ENCODE data around the gene HKDC1. TPM values are rescaled to one million over a fixed set of nuclear protein-coding genes. Genes with fewer than 3 reads are reported as not detected.

Gene HKDC1
- total RNA-seq, 1 donor from 2014 or later, result not detected

GRCh38 chr10:69186524-69186923 is 33.6 kb upstream of the HKDC1 start:
- TF ChIP-seq, protein P1, sequence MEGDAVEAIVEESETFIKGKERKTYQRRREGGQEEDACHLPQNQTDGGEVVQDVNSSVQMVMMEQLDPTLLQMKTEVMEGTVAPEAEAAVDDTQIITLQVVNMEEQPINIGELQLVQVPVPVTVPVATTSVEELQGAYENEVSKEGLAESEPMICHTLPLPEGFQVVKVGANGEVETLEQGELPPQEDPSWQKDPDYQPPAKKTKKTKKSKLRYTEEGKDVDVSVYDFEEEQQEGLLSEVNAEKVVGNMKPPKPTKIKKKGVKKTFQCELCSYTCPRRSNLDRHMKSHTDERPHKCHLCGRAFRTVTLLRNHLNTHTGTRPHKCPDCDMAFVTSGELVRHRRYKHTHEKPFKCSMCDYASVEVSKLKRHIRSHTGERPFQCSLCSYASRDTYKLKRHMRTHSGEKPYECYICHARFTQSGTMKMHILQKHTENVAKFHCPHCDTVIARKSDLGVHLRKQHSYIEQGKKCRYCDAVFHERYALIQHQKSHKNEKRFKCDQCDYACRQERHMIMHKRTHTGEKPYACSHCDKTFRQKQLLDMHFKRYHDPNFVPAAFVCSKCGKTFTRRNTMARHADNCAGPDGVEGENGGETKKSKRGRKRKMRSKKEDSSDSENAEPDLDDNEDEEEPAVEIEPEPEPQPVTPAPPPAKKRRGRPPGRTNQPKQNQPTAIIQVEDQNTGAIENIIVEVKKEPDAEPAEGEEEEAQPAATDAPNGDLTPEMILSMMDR (IDR thresholded peaks at IDR 0.05; ENCODE audit: borderline replicate concordance), result no peak
- intact Hi-C loops (cut with micrococcal nuclease), result no loop called here
- Histone ChIP-seq H3K4me3 (no peak overlapping the region), H3K9me3 (replicated peaks) (no peaks in the 10 kb centered on the region), H3K36me3 (peaks cover 63% of the 10 kb centered on the region), H3K27me3 (ENCODE audit: low read depth) (no peaks in the 10 kb centered on the region), H3K27ac (replicated peaks) (no peak overlapping the region), H3K4me1 (peaks cover 23% of the 10 kb centered on the region)
- no peak for DNase-seq

- DNase-seq, result no peak
- no peak overlapping the region for H3K4me3 ChIP-seq
- H3K9me3 ChIP-seq (replicated peaks), result no peaks in the 10 kb centered on the region
- H3K27me3 ChIP-seq (ENCODE audit: low read depth), result no peaks in the 10 kb centered on the region
- peaks cover 94% of the 10 kb centered on the region for H3K36me3 ChIP-seq
- H3K4me1 ChIP-seq, result no peaks in the 10 kb centered on the region
- H3K27ac ChIP-seq (replicated peaks), result no peak overlapping the region
- TF ChIP-seq, protein P1 (IDR thresholded peaks at IDR 0.05; ENCODE audit: borderline replicate concordance), result no peak
- intact Hi-C loops (cut with micrococcal nuclease), result no loop called here
These were observed 19.1 kb upstream of the HKDC1 start for GRCh38 chr10:69201045-69201444.

GRCh38 chr10:69202332-69202731 is 17.8 kb upstream of the HKDC1 start:
- Histone ChIP-seq H3K27ac (replicated peaks) (no peak overlapping the region), H3K36me3 (peaks cover 94% of the 10 kb centered on the region), H3K4me3 (no peak overlapping the region), H3K4me1 (no peaks in the 10 kb centered on the region), H3K27me3 (ENCODE audit: low read depth) (no peaks in the 10 kb centered on the region), H3K9me3 (replicated peaks) (no peaks in the 10 kb centered on the region)
- intact Hi-C loops (cut with micrococcal nuclease), result no loop called here
- DNase-seq, result no peak
- TF ChIP-seq, protein P1 (IDR thresholded peaks at IDR 0.05; ENCODE audit: borderline replicate concordance), result no peak

- DNase-seq, result no peak
These were observed 11.4 kb upstream of the HKDC1 start for GRCh38 chr10:69208761-69209160.

DNA sequence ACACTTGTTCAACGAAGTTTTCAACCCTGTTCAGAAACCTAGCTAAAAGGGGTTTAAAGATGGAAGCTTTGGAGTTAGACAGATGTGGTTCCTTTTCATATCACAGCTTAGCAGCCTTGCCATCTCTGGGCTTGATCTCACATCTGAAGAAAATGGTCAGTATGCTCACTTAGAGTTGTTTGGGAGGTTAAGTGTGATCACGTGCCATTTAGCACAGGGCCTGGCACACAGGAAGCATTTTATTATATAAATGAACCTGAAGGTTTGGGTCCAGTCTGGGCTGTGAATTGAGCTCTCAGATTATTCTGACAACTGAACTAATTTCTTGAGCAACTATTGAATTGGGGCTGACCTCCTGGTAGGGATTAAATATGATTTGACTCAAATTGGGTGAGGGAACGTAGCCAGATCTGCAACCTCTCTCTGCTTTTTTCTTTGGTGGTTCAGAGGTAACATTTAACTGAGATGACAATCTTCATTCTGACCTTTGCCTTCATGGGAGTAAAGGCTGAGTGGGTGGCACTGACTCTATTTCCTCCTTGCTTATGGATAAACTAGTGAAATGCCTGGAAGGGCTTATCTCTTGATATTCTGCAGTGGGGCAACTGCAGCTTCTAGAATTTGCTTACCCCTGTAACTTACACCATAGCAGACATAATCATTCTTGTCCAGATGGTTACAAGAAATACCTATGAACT is 10.2 kb upstream of the HKDC1 start:
- no peak overlapping the region for H3K4me3 ChIP-seq
- intact Hi-C loops (cut with micrococcal nuclease), result no loop called here
- TF ChIP-seq, protein P1 (IDR thresholded peaks at IDR 0.05; ENCODE audit: borderline replicate concordance), result no peak
- no peak for DNase-seq
- no peaks in the 10 kb centered on the region for H3K4me1 ChIP-seq
- no peaks in the 10 kb centered on the region for H3K27me3 ChIP-seq (ENCODE audit: low read depth)
- peaks cover 6% of the 10 kb centered on the region for H3K9me3 ChIP-seq (replicated peaks)
- no peak overlapping the region for H3K27ac ChIP-seq (replicated peaks)
- peaks cover 48% of the 10 kb centered on the region for H3K36me3 ChIP-seq

More at GRCh38 chr10:69208761-69209160, 11.4 kb upstream of the HKDC1 start:
- H3K36me3 ChIP-seq, result peaks cover 59% of the 10 kb centered on the region
- no peaks in the 10 kb centered on the region for H3K9me3 ChIP-seq (replicated peaks)
- no peaks in the 10 kb centered on the region for H3K4me1 ChIP-seq
- TF ChIP-seq, protein P1 (IDR thresholded peaks at IDR 0.05; ENCODE audit: borderline replicate concordance), result no peak
- H3K27ac ChIP-seq (replicated peaks), result no peak overlapping the region
- no peaks in the 10 kb centered on the region for H3K27me3 ChIP-seq (ENCODE audit: low read depth)
- intact Hi-C loops (cut with micrococcal nuclease), result no loop called here
- H3K4me3 ChIP-seq, result no peak overlapping the region

All from left ventricle myocardium inferior (tissue), 1 donor.